GM12875 (cell line): ENCODE results near the gene ABITRAM.
"Not testable (repeated sequence)": the region's sequence is repeated elsewhere in the genome, so short reads cannot be mapped to it uniquely, and the experiment has no call there.

Experiments
- H3K4me3 ChIP-seq: one replicate; pipeline ENCODE4 v1.5.1; 2011; ENCODE audit warnings: low read depth, low read length, control low read depth
- TF ChIP-seq, protein P1 (sequence below): IDR thresholded peaks from 2 replicates; pipeline ENCODE4 v1.5.1; 2011; ENCODE audit warnings: low read depth, mild to moderate bottlenecking, control low read depth, inconsistent platforms, low read length, moderate library complexity, borderline replicate concordance; ENCODE audit not compliant: insufficient read depth

Gene ABITRAM

DNA sequence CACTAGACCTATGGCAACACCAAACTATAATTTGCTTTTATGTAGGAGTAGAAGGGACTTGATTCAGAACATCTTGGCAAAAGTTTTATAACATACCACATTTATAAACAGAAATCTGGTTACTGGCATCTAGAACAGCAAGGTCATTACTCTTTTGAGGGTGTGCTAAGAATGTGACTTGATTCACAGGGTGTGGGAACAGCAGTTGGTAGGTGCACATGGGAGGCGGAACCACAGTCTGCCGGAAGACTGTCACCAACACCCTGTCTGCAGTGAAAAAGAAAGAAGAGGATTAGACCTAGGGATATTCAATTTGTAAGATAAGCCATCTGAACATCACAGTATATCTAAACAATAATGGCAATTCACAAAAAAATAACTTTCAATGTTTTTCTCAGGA, 23.3 kb upstream of the ABITRAM start:
- no peak overlapping the region for H3K4me3 ChIP-seq
- TF ChIP-seq, protein P1, sequence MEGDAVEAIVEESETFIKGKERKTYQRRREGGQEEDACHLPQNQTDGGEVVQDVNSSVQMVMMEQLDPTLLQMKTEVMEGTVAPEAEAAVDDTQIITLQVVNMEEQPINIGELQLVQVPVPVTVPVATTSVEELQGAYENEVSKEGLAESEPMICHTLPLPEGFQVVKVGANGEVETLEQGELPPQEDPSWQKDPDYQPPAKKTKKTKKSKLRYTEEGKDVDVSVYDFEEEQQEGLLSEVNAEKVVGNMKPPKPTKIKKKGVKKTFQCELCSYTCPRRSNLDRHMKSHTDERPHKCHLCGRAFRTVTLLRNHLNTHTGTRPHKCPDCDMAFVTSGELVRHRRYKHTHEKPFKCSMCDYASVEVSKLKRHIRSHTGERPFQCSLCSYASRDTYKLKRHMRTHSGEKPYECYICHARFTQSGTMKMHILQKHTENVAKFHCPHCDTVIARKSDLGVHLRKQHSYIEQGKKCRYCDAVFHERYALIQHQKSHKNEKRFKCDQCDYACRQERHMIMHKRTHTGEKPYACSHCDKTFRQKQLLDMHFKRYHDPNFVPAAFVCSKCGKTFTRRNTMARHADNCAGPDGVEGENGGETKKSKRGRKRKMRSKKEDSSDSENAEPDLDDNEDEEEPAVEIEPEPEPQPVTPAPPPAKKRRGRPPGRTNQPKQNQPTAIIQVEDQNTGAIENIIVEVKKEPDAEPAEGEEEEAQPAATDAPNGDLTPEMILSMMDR = no peak

DNA sequence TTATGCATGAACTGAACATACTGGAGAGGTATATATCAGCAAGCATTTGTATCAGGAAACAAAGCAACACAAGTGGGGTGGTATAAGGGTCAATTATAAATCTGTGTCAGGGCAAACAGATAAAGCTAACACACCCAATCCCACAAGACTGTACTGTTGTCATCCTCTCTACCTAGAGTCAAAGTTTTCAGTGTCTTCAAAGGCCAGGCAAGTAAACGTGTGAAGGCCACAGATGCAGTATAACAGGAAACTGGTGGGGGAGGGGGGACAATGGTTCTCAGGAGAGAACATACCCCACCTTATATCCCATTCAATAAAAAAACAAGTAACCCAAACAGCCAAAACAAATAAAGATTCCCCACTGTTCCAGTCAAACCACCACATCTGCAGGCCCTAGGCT, 22.4 kb upstream of the ABITRAM start:
- TF ChIP-seq, protein P1 = no peak

DNA sequence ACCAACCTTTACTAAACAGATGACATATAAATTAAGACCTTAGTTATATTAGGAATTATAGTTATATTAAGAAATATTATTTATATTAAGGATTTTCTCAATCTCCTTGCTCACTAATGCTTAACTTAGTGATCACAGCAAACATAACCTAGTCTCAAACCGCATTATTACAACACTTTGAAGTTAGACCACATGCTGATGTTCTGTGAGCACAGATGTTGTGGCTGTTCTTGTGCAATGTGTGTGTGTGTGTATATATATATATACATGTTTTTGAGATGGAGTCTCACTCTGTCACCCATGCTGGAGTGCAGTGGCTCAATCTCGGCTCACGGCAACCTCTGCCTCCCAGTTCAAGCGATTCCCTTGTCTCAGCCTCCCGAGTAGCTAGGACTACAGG, 20.8 kb upstream of the ABITRAM start:
- H3K4me3 ChIP-seq = no peak overlapping the region
- TF ChIP-seq, protein P1 = no peak

More for the DNA sequence above, 22.4 kb upstream of the ABITRAM start:
- no peak overlapping the region for H3K4me3 ChIP-seq

DNA sequence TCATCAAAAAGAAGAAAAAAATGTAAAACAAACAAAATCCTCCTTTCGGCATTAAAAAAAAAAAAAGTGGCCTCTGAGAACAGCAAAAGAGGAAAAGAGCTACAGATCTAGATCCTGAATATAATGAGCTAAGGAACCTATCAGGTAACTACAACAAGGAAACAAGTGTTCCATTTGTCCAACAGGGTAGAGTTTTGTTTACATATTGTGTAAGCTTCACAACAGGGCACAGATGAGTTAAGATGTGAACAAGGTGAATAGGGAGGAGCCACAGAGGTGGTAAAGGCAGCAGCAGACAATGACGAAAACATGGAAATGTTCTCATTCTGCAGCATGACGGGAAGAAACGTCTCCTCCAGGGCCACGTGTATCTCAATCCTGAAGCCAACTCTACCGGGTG, 14.7 kb upstream of the ABITRAM start:
- TF ChIP-seq, protein P1 = no peak
- H3K4me3 ChIP-seq = no peak overlapping the region

DNA sequence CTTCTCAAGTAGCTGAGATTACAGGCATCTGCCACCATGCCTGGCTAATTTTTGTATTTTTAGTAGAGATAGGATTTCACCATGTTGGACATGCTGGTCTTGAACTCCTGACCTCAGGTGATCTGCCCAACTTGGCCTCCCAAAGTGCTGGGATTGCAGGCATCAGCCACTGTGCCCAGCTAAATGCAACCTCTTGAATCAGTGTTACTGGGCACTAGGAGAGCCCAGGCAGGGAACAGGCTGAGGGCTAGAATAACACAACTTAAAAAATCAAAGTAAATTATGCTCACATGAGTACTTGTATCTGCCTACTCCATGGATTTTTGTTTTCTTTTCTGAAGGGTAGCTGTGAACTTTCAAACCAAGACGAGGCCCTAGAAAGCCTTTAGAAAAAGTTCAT, 13.8 kb upstream of the ABITRAM start:
- not testable (repeated sequence) for H3K4me3 ChIP-seq

DNA sequence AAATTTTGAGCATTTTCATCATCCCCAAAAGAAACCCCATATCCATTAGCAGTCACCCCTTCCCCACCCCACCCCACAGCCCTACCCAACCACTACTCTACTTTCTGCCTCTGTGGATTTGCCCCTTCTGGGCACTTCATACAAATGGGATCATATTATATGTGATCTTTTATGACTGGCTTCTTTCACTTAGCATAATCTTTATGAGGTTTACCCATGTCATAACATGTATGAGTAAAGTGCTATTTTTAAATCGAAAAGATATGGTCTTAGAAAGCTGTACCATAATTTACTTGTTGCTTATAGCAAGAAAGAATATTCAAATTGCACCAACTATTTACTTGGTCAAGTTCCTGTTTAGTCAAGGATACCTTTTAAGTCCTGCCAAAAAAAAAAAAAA, 13.0 kb upstream of the ABITRAM start:
- no peak overlapping the region for H3K4me3 ChIP-seq
- TF ChIP-seq, protein P1 = no peak

DNA sequence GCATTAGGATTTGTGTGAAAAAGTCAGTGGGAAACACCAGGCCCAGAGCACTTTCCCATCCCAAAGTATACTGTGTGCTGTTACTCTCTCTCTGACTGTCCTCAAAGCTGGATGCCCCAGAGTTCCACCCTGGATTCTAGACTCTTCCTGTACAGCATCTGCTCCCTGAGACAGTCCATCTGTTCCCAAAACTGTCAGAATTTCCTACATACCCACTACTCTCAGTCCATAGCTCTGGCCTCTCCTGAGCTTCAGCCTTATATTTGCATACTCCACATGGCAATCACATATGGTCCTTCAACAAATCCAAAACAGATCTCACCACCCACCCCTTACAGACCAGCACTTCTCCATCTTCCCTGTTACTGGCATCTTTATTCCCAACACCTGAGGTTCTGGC, 9.7 kb upstream of the ABITRAM start:
- TF ChIP-seq, protein P1 = no peak

DNA sequence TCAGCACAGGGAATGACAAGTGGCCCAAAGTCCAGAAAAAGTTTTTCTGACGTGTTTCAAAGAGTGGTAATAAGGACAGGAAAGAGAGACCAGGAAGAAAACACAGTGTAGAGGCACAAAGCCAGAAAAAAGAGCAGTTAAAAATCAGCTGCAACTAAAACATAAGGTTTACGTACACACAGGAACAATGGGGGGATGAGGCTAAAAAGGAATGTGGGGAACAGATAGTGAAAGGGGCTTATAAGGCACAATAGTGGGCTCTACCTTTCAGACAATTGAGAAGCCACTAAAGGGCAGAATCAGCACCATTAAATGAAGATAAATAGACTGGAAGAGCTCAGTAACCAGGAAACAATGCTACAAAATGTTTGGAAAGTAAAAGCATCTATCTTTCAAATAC, 5.8 kb upstream of the ABITRAM start:
- H3K4me3 ChIP-seq = no peak overlapping the region
- TF ChIP-seq, protein P1 = no peak

More for the DNA sequence above, 9.7 kb upstream of the ABITRAM start:
- no peak overlapping the region for H3K4me3 ChIP-seq
